ENCODE results near the gene GABRE.

GABRE gene

GRCh38 chrX:151923648-151924047 lies 50.8 kb downstream of the GABRE start:
- no peak for TF ChIP-seq CTCF (IDR thresholded peaks at IDR 0.05)

GRCh38 chrX:151922692-151923091 lies 51.8 kb downstream of the GABRE start:
- no peak for TF ChIP-seq CTCF (IDR thresholded peaks at IDR 0.05)

- no peak for TF ChIP-seq CTCF (IDR thresholded peaks at IDR 0.05)
Measured at GRCh38 chrX:151921866-151922265, 52.6 kb downstream of the GABRE start.

GRCh38 chrX:151921292-151921691 lies 53.2 kb downstream of the GABRE start:
- TF ChIP-seq CTCF (IDR thresholded peaks at IDR 0.05), result no peak

- no peak for TF ChIP-seq CTCF (IDR thresholded peaks at IDR 0.05)
Measured at GRCh38 chrX:151920530-151920929, 53.9 kb downstream of the GABRE start.

GRCh38 chrX:151920101-151920500 lies 54.4 kb downstream of the GABRE start:
- TF ChIP-seq CTCF (IDR thresholded peaks at IDR 0.05), result no peak

GRCh38 chrX:151919610-151920009 lies 54.9 kb downstream of the GABRE start:
- no peak for TF ChIP-seq CTCF (IDR thresholded peaks at IDR 0.05)

- TF ChIP-seq CTCF (IDR thresholded peaks at IDR 0.05), result no peak
Measured at GRCh38 chrX:151912780-151913179, 61.7 kb downstream of the GABRE start, which contains the start of gene MAGEA4. TSS of gene MAGEA4 (plus strand) at chrX:151912889. CDS start at chrX:151923665, 10,776 bp downstream.

Measured in LNCAP (cell line).